UCSD-AML1 (cell line): ENCODE data around the gene CHST15.

ENCODE experiments used
- DNase-seq: peaks from one replicate; lab custom pipeline; 2025; ENCODE audit not compliant: unreplicated experiment; lab: John Stamatoyannopoulos, UW

The CHST15 gene

GRCh38 chr10:124014416-124015154, 78.8 kb downstream of the CHST15 start:
- DNase-seq: peak; percentile 18

- no peak for DNase-seq
Observed at GRCh38 chr10:124013916-124014315, 79.5 kb downstream of the CHST15 start.

GRCh38 chr10:124012991-124013390, 80.4 kb downstream of the CHST15 start:
- DNase-seq: no peak

GRCh38 chr10:124012583-124012982, 80.8 kb downstream of the CHST15 start:
- DNase-seq: no peak

- DNase-seq: no peak
Observed at GRCh38 chr10:124012066-124012465, 81.3 kb downstream of the CHST15 start.

GRCh38 chr10:124011464-124011863, 81.9 kb downstream of the CHST15 start:
- DNase-seq: no peak

- DNase-seq: no peak
Observed at GRCh38 chr10:124010563-124011131, 82.8 kb downstream of the CHST15 start.

- no peak for DNase-seq
Observed at GRCh38 chr10:124010024-124010423, 83.4 kb downstream of the CHST15 start.

GRCh38 chr10:124009231-124010015, 84.0 kb downstream of the CHST15 start:
- DNase-seq: no peak

- no peak for DNase-seq
Observed at GRCh38 chr10:124008681-124009080, 84.7 kb downstream of the CHST15 start.

GRCh38 chr10:124008187-124008586, 85.2 kb downstream of the CHST15 start:
- no peak for DNase-seq

- no peak for DNase-seq
Observed at GRCh38 chr10:124007773-124008145, 85.6 kb downstream of the CHST15 start.

- DNase-seq: no peak
Observed at GRCh38 chr10:124007102-124007772, 86.2 kb downstream of the CHST15 start.

GRCh38 chr10:124006526-124006925, 86.9 kb downstream of the CHST15 start:
- DNase-seq: no peak

GRCh38 chr10:124005991-124006392, 87.4 kb downstream of the CHST15 start:
- DNase-seq: no peak

GRCh38 chr10:124005091-124005490, 88.3 kb downstream of the CHST15 start:
- DNase-seq: no peak

GRCh38 chr10:124004663-124005004, 88.8 kb downstream of the CHST15 start:
- no peak for DNase-seq

- no peak for DNase-seq
Observed at GRCh38 chr10:124003871-124004662, 89.3 kb downstream of the CHST15 start.

- no peak for DNase-seq
Observed at GRCh38 chr10:124003481-124003870, 89.9 kb downstream of the CHST15 start.

- DNase-seq: no peak
Observed at GRCh38 chr10:124003070-124003419, 90.4 kb downstream of the CHST15 start.
